Gastrocnemius medialis (tissue), 4 donors: ENCODE data around the gene ZFHX3. TPM values are rescaled to one million over a fixed set of nuclear protein-coding genes. Genes with fewer than 3 reads are reported as not detected.

Experiments
- ATAC-seq, 2 donors: fragments of 150-250 bp; one replicate each; pipeline ENCODE4 v1.9.1; 2016
- DNase-seq, 2 donors: peaks; one replicate each; pipeline ENCODE4 v3.0.0-alpha.2; 2019
- H3K27ac ChIP-seq, 4 donors: fragments of 200-600 bp; sonication (generic); 1 replicate in 1 of 4; 2 replicates in 3 of 4; pipeline ENCODE4 v1.5.1; 2016 to 2018; ENCODE audit warnings: mild to moderate bottlenecking in 2 of 4, moderate library complexity in 1 of 4
- H3K27me3 ChIP-seq, 3 donors: fragments of 200-600 bp; sonication (generic) in 2 of 3; 1 replicate in 1 of 3; 2 replicates in 2 of 3; pipeline versions ENCODE4 v1.5.1 to v1.6.0; 2016 to 2019; ENCODE audit warnings: mild to moderate bottlenecking in 1 of 3, moderate library complexity in 1 of 3
- H3K36me3 ChIP-seq, 2 donors: fragments of 200-600 bp; sonication (generic) in 1 of 2; one replicate each; pipeline ENCODE4 v1.5.1; 2017 to 2018
- H3K4me1 ChIP-seq, 2 donors: fragments of 200-600 bp; sonication (generic) in 1 of 2; one replicate each; pipeline ENCODE4 v1.5.1; 2016 to 2017; ENCODE audit warnings: mild to moderate bottlenecking in 2 of 2
- H3K4me3 ChIP-seq, 4 donors: fragments of 200-600 bp; sonication (generic) in 3 of 4; 1 replicate in 1 of 4; 2 replicates in 3 of 4; pipeline ENCODE4 v1.5.1; 2016 to 2019; ENCODE audit warnings: mild to moderate bottlenecking in 2 of 4
- H3K9me3 ChIP-seq, 3 donors: fragments of 200-600 bp; sonication (generic) in 2 of 3; 1 replicate in 1 of 3; 2 replicates in 2 of 3; pipeline ENCODE4 v1.5.1; 2016 to 2019
- CTCF ChIP-seq, 5 experiments: fragments of 450-650 bp in 3 of 5; fragments of 200-600 bp in 2 of 5; sonication (generic) in 2 of 5; IDR thresholded peaks in 4 of 5; conservative IDR thresholded peaks in 1 of 5; 1 replicate in 4 of 5; 2 replicates in 1 of 5; pipeline ENCODE4 v1.5.1; 2016 to 2019; ENCODE audit warnings: antibody characterized with exemption in 5 of 5, mild to moderate bottlenecking in 3 of 5, moderate library complexity in 3 of 5
- POLR2A ChIP-seq, 2 donors: fragments of 450-650 bp; IDR thresholded peaks; one replicate each; pipeline ENCODE4 v1.6.1; 2017; ENCODE audit warnings: antibody characterized with exemption in 2 of 2, mild to moderate bottlenecking in 2 of 2, moderate library complexity in 2 of 2
- in situ Hi-C, 4 donors: fragments of 200-750 bp; cut with MboI; loops; one replicate each; pipeline versions ENCODE4 v1.15.0 to v1.8.0; 2017; ENCODE audit warnings: low sequenced_read_pairs in 4 of 4
- intact Hi-C: fragments of 100-400 bp; cut with DNase I; formaldehyde crosslinking; loops from one replicate; pipeline ENCODE4 v1.15.1; 2023; ENCODE audit warnings: low total_unique reads
- total RNA-seq, 4 donors: library from RNA; depleted of rRNA; stranded (reverse); fragments of >200 nt; gene quantifications; one replicate each; pipeline versions ENCODE4 v1.1.0 to v1.2.3, GENCODE V29; 2016

Gene ZFHX3
- total RNA-seq, 4 donors from 2014 or later = 14.0 to 28.5 (median 27.3) TPM

- no peaks in the 10 kb centered on the region for H3K9me3 ChIP-seq
- no peak for ATAC-seq
- intact Hi-C loops = no loop called here
- H3K4me1 ChIP-seq = peaks cover 4 to 5% of the 10 kb centered on the region in 2 donors
- in situ Hi-C loops = no loop called here
- H3K4me3 ChIP-seq = no peak overlapping the region
- TF ChIP-seq CTCF (IDR thresholded peaks at IDR 0.05 in 4 of 5, conservative IDR thresholded peaks at IDR 0.05 in 1 of 5) = no peak
- TF ChIP-seq POLR2A (IDR thresholded peaks at IDR 0.05) = no peak
- H3K27me3 ChIP-seq = no peaks in the 10 kb centered on the region
- H3K27ac ChIP-seq = no peak overlapping the region
- H3K36me3 ChIP-seq = no peaks in the 10 kb centered on the region
- DNase-seq = no peak
Observed at GRCh38 chr16:72901000-72901627, 146.8 kb downstream of the ZFHX3 start.

- ATAC-seq (no peak), DNase-seq (no peak)
- H3K36me3 ChIP-seq = no peaks in the 10 kb centered on the region
- peaks cover 23 to 24% of the 10 kb centered on the region in 2 donors for H3K4me1 ChIP-seq
- TF ChIP-seq POLR2A (IDR thresholded peaks at IDR 0.05) (no peak), CTCF (IDR thresholded peaks at IDR 0.05 in 4 of 5, conservative IDR thresholded peaks at IDR 0.05 in 1 of 5) (no peak)
- intact Hi-C loops (no loop called here), in situ Hi-C loops (no loop called here)
- no peaks in the 10 kb centered on the region for H3K27me3 ChIP-seq
- no peaks in the 10 kb centered on the region for H3K9me3 ChIP-seq
- H3K27ac ChIP-seq = no peak overlapping the region
- H3K4me3 ChIP-seq = no peak overlapping the region
Observed at GRCh38 chr16:72898216-72898825, 149.6 kb downstream of the ZFHX3 start.

- Histone ChIP-seq H3K27ac (no peak overlapping the region), H3K27me3 (no peaks in the 10 kb centered on the region), H3K4me3 (no peak overlapping the region), H3K4me1 (peaks cover 29 to 30% of the 10 kb centered on the region in 2 donors), H3K9me3 (no peaks in the 10 kb centered on the region), H3K36me3 (no peaks in the 10 kb centered on the region)
- intact Hi-C loops (no loop called here), in situ Hi-C loops (no loop called here)
- TF ChIP-seq POLR2A (IDR thresholded peaks at IDR 0.05) (no peak), CTCF (IDR thresholded peaks at IDR 0.05 in 4 of 5, conservative IDR thresholded peaks at IDR 0.05 in 1 of 5) (no peak)
- ATAC-seq = no peak
- no peak for DNase-seq
Observed at GRCh38 chr16:72897707-72898106, 150.2 kb downstream of the ZFHX3 start.

GRCh38 chr16:72896485-72897118, 151.3 kb downstream of the ZFHX3 start:
- H3K36me3 ChIP-seq = no peaks in the 10 kb centered on the region
- no peak for TF ChIP-seq CTCF (IDR thresholded peaks at IDR 0.05 in 4 of 5, conservative IDR thresholded peaks at IDR 0.05 in 1 of 5)
- TF ChIP-seq POLR2A (IDR thresholded peaks at IDR 0.05) = no peak
- DNase-seq (no peak), ATAC-seq (no peak)
- intact Hi-C loops = no loop called here
- no peak overlapping the region for H3K4me3 ChIP-seq
- in situ Hi-C loops = no loop called here
- H3K9me3 ChIP-seq = no peaks in the 10 kb centered on the region
- H3K27ac ChIP-seq = peak overlapping the region in 1 of 4 donors; percentile 30
- H3K4me1 ChIP-seq = peaks cover 40 to 42% of the 10 kb centered on the region in 2 donors
- H3K27me3 ChIP-seq = no peaks in the 10 kb centered on the region
